Stimulated activated CD4-positive, alpha-beta T cell treated with anti-CD3 and anti-CD28 coated beads, Interleukin-4, amount 100 ng/mL, for 48 hours (primary cell): ENCODE measurements around the gene DEK.
"Not testable (repeated sequence)": the region's sequence is repeated elsewhere in the genome, so short reads cannot be mapped to it uniquely, and the experiment has no call there.

ENCODE experiments used
- DNase-seq, 2 donors: peaks; one replicate each; pipeline ENCODE4 v3.0.0-alpha.2; 2020; ENCODE audit warnings: low read depth in 2 of 2

Gene DEK

GRCh38 chr6:18204691-18205090, 59.6 kb downstream of the DEK start:
- no peak for DNase-seq

- no peak for DNase-seq
Measured at GRCh38 chr6:18203786-18204185, 60.5 kb downstream of the DEK start.

GRCh38 chr6:18192026-18192425, 72.3 kb downstream of the DEK start:
- no peak for DNase-seq

GRCh38 chr6:18189196-18189595, 75.1 kb downstream of the DEK start:
- no peak for DNase-seq

GRCh38 chr6:18187701-18188100, 76.6 kb downstream of the DEK start:
- DNase-seq, result no peak

- no peak for DNase-seq
Measured at GRCh38 chr6:18186540-18187250, 77.6 kb downstream of the DEK start.

GRCh38 chr6:18186033-18186432, 78.3 kb downstream of the DEK start:
- DNase-seq, result no peak

- no peak for DNase-seq
Measured at GRCh38 chr6:18185624-18186023, 78.7 kb downstream of the DEK start.

GRCh38 chr6:18183766-18184165, 80.6 kb downstream of the DEK start:
- DNase-seq, result no peak

GRCh38 chr6:18182568-18182967, 81.8 kb downstream of the DEK start:
- no peak for DNase-seq

GRCh38 chr6:18179770-18180356, 84.5 kb downstream of the DEK start:
- DNase-seq, result no peak

- no peak for DNase-seq
Measured at GRCh38 chr6:18178960-18179615, 85.2 kb downstream of the DEK start.

- DNase-seq, result no peak
Measured at GRCh38 chr6:18177286-18177965, 86.9 kb downstream of the DEK start.

- not testable (repeated sequence) for DNase-seq
Measured at GRCh38 chr6:18176198-18176597, 88.1 kb downstream of the DEK start.
